IMR-90 (cell line): Measurements from ENCODE around the gene NATD1.
A peak's percentile ranks its signal among the peaks of the same experiment; 100 is the strongest.

ENCODE experiments used
- CTCF ChIP-seq: conservative IDR thresholded peaks from 2 replicates; pipeline ENCODE4 v1.5.1; 2012; ENCODE audit warnings: mild to moderate bottlenecking, low read depth, low read length, improper control_type of control experiment
- MAFK ChIP-seq: IDR thresholded peaks from 2 replicates; pipeline ENCODE4 v1.6.1; 2012; ENCODE audit warnings: low read depth, low read length, improper control_type of control experiment
- POLR2A ChIP-seq: IDR thresholded peaks from 2 replicates; pipeline ENCODE4 v1.6.1; 2012; ENCODE audit warnings: mild to moderate bottlenecking, low read depth, low read length
- RAD21 ChIP-seq: IDR thresholded peaks from 2 replicates; pipeline ENCODE4 v1.6.1; 2012; ENCODE audit warnings: low read length, improper control_type of control experiment
- RFX5 ChIP-seq: IDR thresholded peaks from 2 replicates; pipeline ENCODE4 v1.8.0; 2012; ENCODE audit warnings: low read depth, mild to moderate bottlenecking, low read length, moderate library complexity
- SMC3 ChIP-seq: fragments of 150-350 bp; IDR thresholded peaks from 2 replicates; pipeline ENCODE4 v1.6.1; 2016; ENCODE audit warnings: low read depth, mild to moderate bottlenecking, antibody characterized with exemption, low read length, moderate library complexity

GRCh38 chr17:21212826-21213637 lies 40.2 kb downstream of the NATD1 start:
- TF ChIP-seq CTCF (no peak), MAFK (peak; percentile 58), POLR2A (no peak), SMC3 (no peak), RFX5 (no peak), RAD21 (no peak)
